Adrenal gland (tissue), 5 donors: ENCODE data around the gene ZNF560.

Source experiments
- POLR2A ChIP-seq, 2 donors: fragments of 450-650 bp; IDR thresholded peaks; one replicate each; pipeline ENCODE4 v1.6.1; 2017; ENCODE audit warnings: antibody characterized with exemption in 2 of 2, mild to moderate bottlenecking in 2 of 2, moderate library complexity in 1 of 2
- TF ChIP-seq, protein P1 (sequence below), 6 experiments: fragments of 450-650 bp in 4 of 6; fragments of 200-600 bp in 2 of 6; sonication (generic) in 1 of 6; IDR thresholded peaks; 1 replicate in 5 of 6; 2 replicates in 1 of 6; pipeline versions ENCODE4 v1.5.1 to v1.8.0; 2016 to 2021; ENCODE audit warnings: antibody characterized with exemption in 6 of 6, mild to moderate bottlenecking in 2 of 6, moderate library complexity in 1 of 6
- donor health status: DM: no; HTN: no; CAD: no.

DNA sequence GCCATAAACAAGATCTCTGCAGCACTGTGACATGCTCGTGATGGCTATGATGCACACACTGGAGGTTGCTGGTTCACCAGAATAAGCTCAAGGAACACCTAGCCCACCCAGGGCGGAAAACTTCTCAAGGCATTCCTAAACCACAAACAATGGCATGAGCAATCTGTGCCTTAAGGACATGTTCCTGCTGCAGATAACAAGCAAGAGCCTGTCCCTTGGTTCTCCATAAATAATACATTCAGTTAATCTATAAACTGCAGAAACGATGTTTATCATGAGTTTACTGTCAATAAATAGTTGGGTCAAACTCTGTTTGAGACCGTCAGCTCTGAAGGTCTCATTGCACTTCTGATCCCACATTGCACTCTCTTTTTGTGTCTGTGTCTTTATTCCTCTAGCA, 44.5 kb downstream of the ZNF560 start:
- TF ChIP-seq, protein P1, sequence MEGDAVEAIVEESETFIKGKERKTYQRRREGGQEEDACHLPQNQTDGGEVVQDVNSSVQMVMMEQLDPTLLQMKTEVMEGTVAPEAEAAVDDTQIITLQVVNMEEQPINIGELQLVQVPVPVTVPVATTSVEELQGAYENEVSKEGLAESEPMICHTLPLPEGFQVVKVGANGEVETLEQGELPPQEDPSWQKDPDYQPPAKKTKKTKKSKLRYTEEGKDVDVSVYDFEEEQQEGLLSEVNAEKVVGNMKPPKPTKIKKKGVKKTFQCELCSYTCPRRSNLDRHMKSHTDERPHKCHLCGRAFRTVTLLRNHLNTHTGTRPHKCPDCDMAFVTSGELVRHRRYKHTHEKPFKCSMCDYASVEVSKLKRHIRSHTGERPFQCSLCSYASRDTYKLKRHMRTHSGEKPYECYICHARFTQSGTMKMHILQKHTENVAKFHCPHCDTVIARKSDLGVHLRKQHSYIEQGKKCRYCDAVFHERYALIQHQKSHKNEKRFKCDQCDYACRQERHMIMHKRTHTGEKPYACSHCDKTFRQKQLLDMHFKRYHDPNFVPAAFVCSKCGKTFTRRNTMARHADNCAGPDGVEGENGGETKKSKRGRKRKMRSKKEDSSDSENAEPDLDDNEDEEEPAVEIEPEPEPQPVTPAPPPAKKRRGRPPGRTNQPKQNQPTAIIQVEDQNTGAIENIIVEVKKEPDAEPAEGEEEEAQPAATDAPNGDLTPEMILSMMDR (IDR thresholded peaks at IDR 0.05): no peak
- TF ChIP-seq POLR2A (IDR thresholded peaks at IDR 0.05): no peak
